Endometrial microvascular endothelial cells (primary cell): ENCODE data around the gene ANK2. TPM values are rescaled to one million over a fixed set of nuclear protein-coding genes. Genes with fewer than 3 reads are reported as not detected.
"Not testable (repeated sequence)": the region's sequence is repeated elsewhere in the genome, so short reads cannot be mapped to it uniquely, and the experiment has no call there.

Experiments used
- in situ Hi-C: cut with HindIII; loops from 2 replicates; pipeline ENCODE4 v1.10.0; 2017; ENCODE audit warnings: low sequenced_read_pairs, low pct_unique_long_range_greater_than_20kb; ENCODE audit errors: inconsistent ontology term
- total RNA-seq: library from RNA; depleted of rRNA; stranded (reverse); fragments of >200 nt; gene quantifications from one replicate; pipeline ENCODE4 v1.2.3, GENCODE V29; 2015; ENCODE audit errors: inconsistent ontology term

Gene ANK2
- total RNA-seq, 1 donor from 2014 or later: 0.09 TPM

DNA sequence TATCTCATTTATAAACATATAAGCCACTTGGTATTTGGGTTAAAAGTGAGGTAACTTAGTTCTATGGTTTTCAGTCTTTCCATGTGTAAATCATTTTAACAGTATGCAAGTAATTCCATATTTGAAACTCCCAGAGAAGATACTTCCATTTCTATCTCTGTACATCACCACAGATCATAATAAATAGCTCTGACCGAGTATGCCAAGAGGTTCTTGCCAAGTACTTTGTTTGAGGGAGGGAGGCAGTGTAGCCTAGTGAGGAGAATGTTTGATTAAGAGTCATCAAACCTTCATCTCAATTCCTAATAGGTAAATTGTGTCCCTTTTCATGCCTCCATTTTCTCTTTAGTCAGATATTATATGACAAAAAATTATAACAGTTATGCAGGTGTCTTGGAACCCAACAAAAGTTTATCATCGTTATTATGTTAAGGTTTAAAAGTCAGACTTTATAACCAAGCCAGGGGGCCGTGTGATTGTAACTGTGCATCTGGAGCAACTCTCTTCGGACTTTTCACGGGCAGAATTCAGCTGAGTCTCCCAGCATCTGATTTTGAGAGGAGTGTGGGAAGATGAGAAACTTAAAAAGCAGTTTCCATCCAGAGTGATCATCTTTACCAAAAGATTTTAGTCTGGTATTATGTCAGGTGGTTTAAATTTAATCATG lies 123.8 kb downstream of the ANK2 start:
- in situ Hi-C loops: no loop called here

GRCh38 chr4:113173793-113174264 lies 124.4 kb downstream of the ANK2 start:
- in situ Hi-C loops: no loop called here

GRCh38 chr4:113179091-113179490 lies 129.6 kb downstream of the ANK2 start:
- in situ Hi-C loops: no loop called here

- in situ Hi-C loops: no loop called here
These were observed 130.5 kb downstream of the ANK2 start for GRCh38 chr4:113179996-113180395.

- in situ Hi-C loops: no loop called here
These were observed 132.0 kb downstream of the ANK2 start for GRCh38 chr4:113181289-113182007.

GRCh38 chr4:113183032-113183605 lies 133.7 kb downstream of the ANK2 start:
- in situ Hi-C loops: no loop called here

DNA sequence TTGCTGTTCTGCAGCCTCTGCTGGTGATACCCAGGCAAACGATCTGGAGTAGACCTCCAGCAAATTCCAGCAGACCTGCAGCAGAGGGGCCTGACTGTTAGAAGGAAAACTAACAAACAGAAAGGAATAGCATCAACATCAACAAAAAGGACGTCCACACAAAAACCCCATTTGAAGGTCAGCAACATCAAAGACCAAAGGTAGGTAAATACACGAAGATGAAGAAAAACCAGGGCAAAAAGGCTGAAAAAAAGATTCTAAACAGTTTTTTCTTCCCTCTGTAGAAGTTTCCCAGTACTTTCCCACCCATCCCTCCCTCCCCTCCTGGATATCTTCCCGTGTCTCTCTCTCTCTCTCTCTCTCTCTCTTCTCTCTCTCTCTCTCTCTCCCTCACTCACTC lies 136.8 kb downstream of the ANK2 start:
- in situ Hi-C loops: not testable (repeated sequence)

- in situ Hi-C loops: no loop called here
These were observed 137.5 kb downstream of the ANK2 start for GRCh38 chr4:113186913-113187312.

- in situ Hi-C loops: no loop called here
These were observed 137.9 kb downstream of the ANK2 start for GRCh38 chr4:113187358-113187757.

DNA sequence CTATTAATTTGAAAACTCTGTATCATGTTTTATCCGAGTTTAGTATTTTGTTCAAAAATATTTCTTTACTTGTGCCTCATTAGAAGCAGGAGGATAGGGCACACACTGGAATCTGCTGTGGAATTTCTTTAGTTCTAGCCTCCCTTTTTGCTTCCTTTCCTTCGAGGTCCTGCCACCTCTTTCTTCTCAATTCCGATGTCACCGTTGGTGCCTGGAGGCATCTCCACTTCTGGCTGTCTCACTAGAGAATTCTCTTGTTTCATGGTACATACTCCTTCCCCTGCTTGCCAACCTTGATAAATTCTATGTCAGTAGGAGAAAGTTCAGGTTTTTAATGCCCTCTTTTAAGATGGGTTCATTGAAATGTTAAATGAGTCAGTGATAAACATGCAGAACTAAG lies 140.1 kb downstream of the ANK2 start:
- in situ Hi-C loops: no loop called here

DNA sequence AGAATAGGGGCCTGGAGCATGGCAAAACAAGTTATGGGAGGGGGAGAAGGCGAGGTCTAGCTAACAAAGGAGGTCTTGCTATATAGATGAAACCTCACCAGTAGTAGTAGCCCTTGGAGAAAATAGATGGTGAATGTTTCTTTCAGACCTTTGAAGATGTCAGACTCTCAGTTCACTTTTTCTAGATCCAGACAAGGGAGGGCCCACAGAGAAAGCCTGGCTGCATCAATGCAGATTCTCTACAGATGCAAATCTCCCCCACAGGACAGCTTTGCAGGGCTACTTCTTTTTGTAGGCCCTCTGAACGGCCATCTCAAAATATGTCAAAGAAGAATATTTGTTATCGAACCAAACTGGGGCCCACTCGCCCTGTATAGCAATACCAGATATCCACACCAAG lies 159.7 kb downstream of the ANK2 start:
- in situ Hi-C loops: no loop called here

- in situ Hi-C loops: no loop called here
These were observed 160.3 kb downstream of the ANK2 start for GRCh38 chr4:113209652-113210320.

- in situ Hi-C loops: no loop called here
These were observed 163.2 kb downstream of the ANK2 start for GRCh38 chr4:113212613-113213012.

DNA sequence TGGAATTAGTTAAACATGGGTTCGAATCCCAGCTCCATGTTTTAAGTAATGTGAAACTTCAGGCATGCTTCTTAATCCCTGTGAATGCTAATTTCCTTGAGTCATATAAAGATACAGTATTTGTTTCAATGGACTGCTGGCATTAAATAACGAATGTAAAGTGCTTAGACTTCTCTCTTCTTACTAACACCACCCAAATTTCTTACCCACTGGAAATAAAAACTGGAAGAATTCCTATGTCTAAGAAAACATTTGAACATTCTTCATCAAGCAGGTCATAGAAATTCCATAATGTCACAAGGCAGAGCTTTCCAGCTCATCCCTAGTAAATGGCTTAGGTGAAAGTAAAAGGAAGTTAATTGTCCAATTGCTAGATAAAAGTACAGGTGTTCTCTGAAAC lies 172.5 kb downstream of the ANK2 start:
- in situ Hi-C loops: no loop called here

GRCh38 chr4:113222471-113222870 lies 173.0 kb downstream of the ANK2 start:
- in situ Hi-C loops: no loop called here

DNA sequence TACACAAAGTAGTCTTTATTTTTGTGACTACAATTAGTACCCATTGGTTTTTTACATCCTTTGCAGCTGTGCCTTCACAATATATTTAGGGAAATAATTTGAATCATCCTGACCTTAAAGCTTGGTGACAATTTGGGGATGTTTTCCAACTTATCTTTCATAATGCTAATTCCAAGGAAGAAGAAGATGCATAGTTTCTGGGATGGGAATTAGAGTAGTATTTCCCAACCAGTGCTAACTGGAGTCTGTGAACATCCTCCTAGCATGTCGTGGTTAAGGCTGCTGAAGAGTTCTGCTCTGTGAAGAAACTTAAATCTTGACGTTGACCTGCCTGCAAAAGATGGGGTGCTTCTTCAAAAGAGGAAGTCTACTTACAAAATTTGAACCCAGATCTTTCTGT lies 173.5 kb downstream of the ANK2 start:
- in situ Hi-C loops: no loop called here

- in situ Hi-C loops: no loop called here
These were observed 182.7 kb downstream of the ANK2 start for GRCh38 chr4:113232194-113232593.

DNA sequence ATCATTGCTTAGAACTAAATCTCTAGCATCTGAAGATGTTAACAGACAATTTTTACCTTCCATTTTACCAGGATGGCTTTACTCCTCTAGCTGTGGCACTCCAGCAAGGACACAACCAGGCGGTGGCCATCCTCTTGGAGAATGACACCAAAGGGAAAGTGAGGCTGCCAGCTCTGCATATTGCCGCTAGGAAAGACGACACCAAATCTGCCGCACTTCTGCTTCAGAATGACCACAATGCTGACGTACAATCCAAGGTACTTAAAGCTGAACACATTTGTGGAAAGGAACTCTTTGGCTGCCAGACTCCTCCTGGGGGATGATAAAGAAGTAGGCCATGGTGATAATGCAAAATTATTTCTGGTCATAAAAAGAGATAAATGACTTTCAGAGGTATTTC lies 187.5 kb downstream of the ANK2 start:
- in situ Hi-C loops: no loop called here

DNA sequence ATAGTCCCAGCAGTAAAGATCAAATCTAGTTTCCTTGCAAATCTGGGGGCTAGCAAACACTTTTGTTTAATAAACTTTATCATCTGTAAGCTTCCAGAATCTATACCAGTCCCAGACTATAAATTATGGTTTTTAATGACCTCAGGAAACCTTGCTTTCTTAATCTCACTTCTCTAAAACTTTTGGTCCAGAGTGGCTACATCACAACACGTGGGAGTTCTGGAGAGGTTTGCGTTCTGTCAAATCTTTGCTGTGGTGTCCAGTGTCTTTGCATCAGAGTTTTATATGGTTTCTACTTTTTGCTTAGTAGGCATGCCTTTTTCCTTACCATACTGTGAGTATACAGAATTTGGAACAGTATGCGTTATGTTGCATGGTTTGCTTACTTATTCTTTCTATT lies 193.9 kb downstream of the ANK2 start:
- in situ Hi-C loops: no loop called here

- in situ Hi-C loops: not testable (repeated sequence)
These were observed 195.3 kb downstream of the ANK2 start for GRCh38 chr4:113244747-113245146.
